K562 (cell line): Measurements from ENCODE around the gene ARHGAP33. TPM values are rescaled to one million over a fixed set of nuclear protein-coding genes. Genes with fewer than 3 reads are reported as not detected.
A peak's percentile ranks its signal among the peaks of the same experiment; 100 is the strongest.

Experiments used
- ATAC-seq: fragments of 200-7000 bp; cut with Tn5 transposase; 3 replicates; pipeline ENCODE4 v1.9.1; 2020; ENCODE audit warnings: moderate library complexity
- BruUV-seq: library from RNA; stranded (reverse); fragments of 400-500 nt; replicated peaks from 2 replicates; lab custom pipeline; 2021; lab: Mats Ljungman, UMichigan
- CTCF ChIA-PET: fragments of 300-600 bp; formaldehyde crosslinking; extraction: SDS; loops from one replicate; lab custom pipeline; 2021; ENCODE audit warnings: low intra/inter-chr PET ratio; lab: Yijun Ruan, JAX
- POLR2A ChIA-PET: fragments of 300-600, 350-650 bp; sonication (Branson Sonifier 250); formaldehyde crosslinking; extraction: SDS; loops from one replicate; lab custom pipeline; 2021; ENCODE audit warnings: antibody characterized with exemption, inconsistent platforms; lab: Yijun Ruan, JAX
- DNase-seq, 4 experiments: peaks; one replicate each; pipeline versions ENCODE4 v3.0.0 to v3.0.0-alpha.2; 2011 to 2018; ENCODE audit warnings: low spot score in 3 of 4, mixed read lengths in 3 of 4; ENCODE audit errors: extremely low read depth in 1 of 4
- FAIRE-seq: peaks from 2 replicates; lab custom pipeline; 2011; peaks lifted over from hg19 to GRCh38; lab: Jason Lieb, UNC
- H2AFZ ChIP-seq: 2 replicates; pipeline ENCODE4 v1.6.0; 2011; ENCODE audit warnings: low read depth, low read length, control low read depth, inconsistent platforms
- H3K27ac ChIP-seq: fragments of 200-600 bp; 3 replicates; pipeline ENCODE4 v1.8.0; 2011; ENCODE audit warnings: low read depth, mild to moderate bottlenecking, control low read depth, inconsistent platforms, low read length, moderate library complexity, mixed read lengths; ENCODE audit errors: extremely low read depth
- H3K27me3 ChIP-seq, 2 experiments: fragments of 300-600 bp in 1 of 2; 2 replicates in 1 of 2; 3 replicates in 1 of 2; pipeline versions ENCODE4 v1.6.0 to v1.8.0; 2011; ENCODE audit warnings: inconsistent platforms in 2 of 2, low read length in 2 of 2, mild to moderate bottlenecking in 1 of 2, mixed read lengths in 1 of 2, moderate library complexity in 1 of 2; ENCODE audit not compliant: control insufficient read depth in 2 of 2, insufficient read depth in 2 of 2
- H3K36me3 ChIP-seq: fragments of 300-600 bp; 3 replicates; pipeline ENCODE4 v1.8.0; 2011; ENCODE audit warnings: mild to moderate bottlenecking, low read length, inconsistent platforms; ENCODE audit not compliant: control insufficient read depth, insufficient read depth
- H3K4me1 ChIP-seq, 2 experiments: fragments of 200-600 bp in 1 of 2; replicated peaks in 1 of 2; 2 replicates in 1 of 2; 3 replicates in 1 of 2; pipeline versions ENCODE4 v1.5.1 to v1.8.0; 2011; ENCODE audit warnings: inconsistent platforms in 2 of 2, low read length in 2 of 2, mild to moderate bottlenecking in 1 of 2, mixed read lengths in 1 of 2, moderate library complexity in 1 of 2; ENCODE audit not compliant: control insufficient read depth in 2 of 2, insufficient read depth in 2 of 2
- H3K4me2 ChIP-seq: 2 replicates; pipeline ENCODE4 v1.6.1; 2011; ENCODE audit warnings: low read length, control low read depth, inconsistent platforms, mixed read lengths; ENCODE audit not compliant: insufficient read depth
- H3K4me3 ChIP-seq: fragments of 200-600 bp; sonication (generic), shearing (Covaris generic); 2 replicates; pipeline ENCODE4 v1.5.1; 2016; ENCODE audit warnings: control low read depth, inconsistent platforms
- H3K79me2 ChIP-seq: fragments of 200-600 bp; 3 replicates; pipeline ENCODE4 v1.8.0; 2011; ENCODE audit warnings: low read length, inconsistent platforms; ENCODE audit not compliant: control insufficient read depth, insufficient read depth
- H3K9ac ChIP-seq, 2 experiments: 2 replicates each; pipeline versions ENCODE4 v1.6.0 to v1.6.1; 2011; ENCODE audit warnings: low read depth in 2 of 2, low read length in 2 of 2, control low read depth in 1 of 2, inconsistent platforms in 1 of 2, mild to moderate bottlenecking in 1 of 2, mixed read lengths in 1 of 2; ENCODE audit not compliant: insufficient read depth in 1 of 2
- H3K9me1 ChIP-seq: one replicate; pipeline ENCODE4 v1.6.0; 2011; ENCODE audit warnings: inconsistent platforms, mild to moderate bottlenecking, low read length, moderate library complexity; ENCODE audit not compliant: control insufficient read depth, insufficient read depth
- H3K9me3 ChIP-seq: replicated peaks from 2 replicates; pipeline ENCODE4 v1.5.1; 2011; ENCODE audit warnings: low read depth, low read length, inconsistent platforms; ENCODE audit not compliant: control insufficient read depth, insufficient read depth
- H4K20me1 ChIP-seq: replicated peaks from 2 replicates; pipeline ENCODE4 v1.6.1; 2011; ENCODE audit warnings: low read length, inconsistent platforms, mixed read lengths; ENCODE audit not compliant: control insufficient read depth, insufficient read depth
- ARNT ChIP-seq, 2 experiments: fragments of 450-650 bp; IDR thresholded peaks; 2 replicates each; pipeline ENCODE4 v1.6.1; 2016; ENCODE audit warnings: mild to moderate bottlenecking in 1 of 2
- ILF3 ChIP-seq: fragments of 450-650 bp; IDR thresholded peaks from 2 replicates; pipeline ENCODE4 v1.6.1; 2018; ENCODE audit warnings: antibody characterized with exemption, mild to moderate bottlenecking, moderate library complexity, borderline replicate concordance
- MEF2D ChIP-seq: conservative IDR thresholded peaks from 2 replicates; pipeline ENCODE4 v1.6.1; 2016; ENCODE audit warnings: low read depth, missing genetic modification characterization, missing compliant biosample characterization
- PCBP1 ChIP-seq: fragments of 200-400 bp; formaldehyde crosslinking; IDR thresholded peaks from 2 replicates; pipeline ENCODE4 v1.6.1; 2018; ENCODE audit warnings: mild to moderate bottlenecking, low read depth, low read length; ENCODE audit not compliant: poor library complexity, severe bottlenecking
- ZBTB7A ChIP-seq: IDR thresholded peaks from 2 replicates; pipeline ENCODE4 v1.6.1; 2011; ENCODE audit warnings: low read depth, mild to moderate bottlenecking, low read length, moderate library complexity, borderline replicate concordance; ENCODE audit not compliant: control insufficient read depth
- WGBS: fragments of 100-300 bp; shearing (Covaris generic); methylation state at CpG from one replicate; pipeline ENCODE4 v1.1.6; 2016; ENCODE audit warnings: low coverage, mixed read lengths; ENCODE audit not compliant: insufficient coverage; ENCODE audit errors: missing lambda C conversion rate; 5-methylcytosine and 5-hydroxymethylcytosine counted together
- in situ Hi-C: fragments of 300-500 bp; cut with MboI; formaldehyde crosslinking; loops from 4 replicates; pipeline ENCODE4 v1.15.0; 2018; ENCODE audit warnings: inconsistent platforms, mixed read lengths
- intact Hi-C: fragments of 100-400 bp; cut with micrococcal nuclease; formaldehyde crosslinking; loops from 2 replicates; pipeline ENCODE4 v1.14.2; 2022
- polyA plus RNA-seq, 8 experiments: library from polyadenylated mRNA; depleted of rRNA in 4 of 8; stranded (reverse) in 5 of 8; unstranded in 3 of 8; fragments of >200 nt; fragmentation: Nextera tagmentation in 2 of 8; fragmentation: Illumina TruSeq in 1 of 8; extraction: Ambion mirVana in 2 of 8; extraction: Trizol in 1 of 8; gene quantifications; 2 replicates each; pipeline versions ENCODE4 v1.2.1 to v1.2.3, GENCODE V29; 2011 to 2014; ENCODE audit warnings: inconsistent platforms in 1 of 8, missing spikeins in 1 of 8
- total RNA-seq, 7 experiments: library from RNA; depleted of rRNA in 6 of 7; stranded (reverse); fragments of >200 nt in 6 of 7; fragmentation: Illumina TruSeq in 2 of 7; extraction: Trizol in 2 of 7; gene quantifications; 2 replicates each; pipeline versions ENCODE4 v1.2.1 to v1.2.3, GENCODE V29; 2011 to 2021; ENCODE audit warnings: low replicate concordance in 1 of 7
- TF ChIP-seq, protein P1 (sequence below): sonication (generic); formaldehyde crosslinking; IDR thresholded peaks from 2 replicates; pipeline ENCODE4 v1.9.0; 2022; ENCODE audit warnings: mild to moderate bottlenecking, missing genetic modification reagents
- TF ChIP-seq, protein P2 (sequence below): IDR thresholded peaks from 2 replicates; pipeline ENCODE4 v1.6.1; 2011; ENCODE audit not compliant: insufficient read length; ENCODE audit errors: extremely low read depth
- TF ChIP-seq, protein P3 (sequence below): sonication (generic); formaldehyde crosslinking; IDR thresholded peaks from 2 replicates; pipeline ENCODE4 v1.9.0; 2022; ENCODE audit warnings: mild to moderate bottlenecking, missing genetic modification reagents

ARHGAP33 gene
- total and polyA plus RNA-seq, 9 of the 15 experiments (the other 6 are each of a cell fraction or from before 2014, with no cell fraction given): 0.06 to 26.6 (median 1.6) TPM; not detected in 1

DNA sequence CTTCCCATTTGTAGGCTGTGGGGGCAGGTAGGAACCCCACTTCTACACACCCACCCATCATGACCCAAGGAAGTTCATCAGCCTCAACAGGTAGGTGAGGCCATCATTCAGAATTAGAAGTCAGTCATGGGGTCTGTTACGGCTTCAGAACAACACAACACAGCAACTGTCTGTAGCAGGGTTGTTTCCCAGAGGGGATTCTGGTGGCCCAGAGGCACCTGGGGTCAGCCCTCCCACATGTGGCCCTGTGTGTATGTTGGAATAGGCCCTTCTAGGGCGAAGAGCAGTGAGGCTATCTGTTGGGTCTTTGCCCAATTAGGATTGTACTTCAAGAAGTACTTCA is 36.5 kb upstream of the ARHGAP33 start:
- H3K4me3 ChIP-seq: no peak overlapping the region
- no TSS peak for BruUV-seq
- H3K79me2 ChIP-seq: no peaks in the 10 kb centered on the region; the same call in 2 of the 3 replicates
- FAIRE-seq (no peak), ATAC-seq (no peak), DNase-seq (no peak)
- no peak overlapping the region for H3K27ac ChIP-seq
- peaks cover 67% of the 10 kb centered on the region; the same call in 2 of the 3 replicates for H3K36me3 ChIP-seq
- no peaks in the 10 kb centered on the region for H4K20me1 ChIP-seq
- no peaks in the 10 kb centered on the region for H3K9me1 ChIP-seq
- H3K9me3 ChIP-seq: no peaks in the 10 kb centered on the region
- in situ Hi-C loops (no loop called here), intact Hi-C loops (no loop called here)
- ChIA-PET POLR2A (interaction anchor here (2.3 to 2.7 kb wide), 2 partner anchors 11 to 14 kb away, joined by 18 to 19 read pairs; no protein-coding TSS in a partner anchor), CTCF (no interaction called here)
- no peaks in the 10 kb centered on the region for H3K27me3 ChIP-seq
- WGBS: 83% methylated on average over 2 of the region's 2 CpGs
- no peak overlapping the region for H3K4me2 ChIP-seq
- H3K4me1 ChIP-seq: peaks cover 16 to 44% of the 10 kb centered on the region in 2 experiments; a peak in 4 of 5 replicates
- H2AFZ ChIP-seq: no peak overlapping the region
- H3K9ac ChIP-seq: no peak overlapping the region
- no peak for TF ChIP-seq ILF3
- TF ChIP-seq MEF2D (tag): no peak
- 0 out of 2 replicates have a peak, but pooled peaks have one; percentile 7 for TF ChIP-seq ZBTB7A
- TF ChIP-seq, protein P1, sequence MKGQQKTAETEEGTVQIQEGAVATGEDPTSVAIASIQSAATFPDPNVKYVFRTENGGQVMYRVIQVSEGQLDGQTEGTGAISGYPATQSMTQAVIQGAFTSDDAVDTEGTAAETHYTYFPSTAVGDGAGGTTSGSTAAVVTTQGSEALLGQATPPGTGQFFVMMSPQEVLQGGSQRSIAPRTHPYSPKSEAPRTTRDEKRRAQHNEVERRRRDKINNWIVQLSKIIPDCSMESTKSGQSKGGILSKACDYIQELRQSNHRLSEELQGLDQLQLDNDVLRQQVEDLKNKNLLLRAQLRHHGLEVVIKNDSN: 0 out of 2 replicates have a peak, but pooled peaks have one; percentile 1
- TF ChIP-seq, protein P2, sequence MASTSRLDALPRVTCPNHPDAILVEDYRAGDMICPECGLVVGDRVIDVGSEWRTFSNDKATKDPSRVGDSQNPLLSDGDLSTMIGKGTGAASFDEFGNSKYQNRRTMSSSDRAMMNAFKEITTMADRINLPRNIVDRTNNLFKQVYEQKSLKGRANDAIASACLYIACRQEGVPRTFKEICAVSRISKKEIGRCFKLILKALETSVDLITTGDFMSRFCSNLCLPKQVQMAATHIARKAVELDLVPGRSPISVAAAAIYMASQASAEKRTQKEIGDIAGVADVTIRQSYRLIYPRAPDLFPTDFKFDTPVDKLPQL: no peak
- no peak for TF ChIP-seq PCBP1
- TF ChIP-seq, protein P3, sequence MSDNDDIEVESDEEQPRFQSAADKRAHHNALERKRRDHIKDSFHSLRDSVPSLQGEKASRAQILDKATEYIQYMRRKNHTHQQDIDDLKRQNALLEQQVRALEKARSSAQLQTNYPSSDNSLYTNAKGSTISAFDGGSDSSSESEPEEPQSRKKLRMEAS (CRISPR knock-in tag): no peak
- no peak for TF ChIP-seq ARNT (IDR thresholded peaks at IDR 0.05)
